Stimulated activated CD4-positive, alpha-beta T cell treated with anti-CD3 and anti-CD28 coated beads, Interleukin-2, amount 100 ng/mL, for 48 hours (primary cell): ENCODE measurements around the gene CFAP65.
A peak's percentile ranks its signal among the peaks of the same experiment; 100 is the strongest.

Experiments
- DNase-seq, 2 donors: peaks; one replicate each; pipeline ENCODE4 v3.0.0-alpha.2; 2020

The CFAP65 gene

GRCh38 chr2:219031005-219031738, 10.1 kb downstream of the CFAP65 start:
- no peak for DNase-seq

DNA sequence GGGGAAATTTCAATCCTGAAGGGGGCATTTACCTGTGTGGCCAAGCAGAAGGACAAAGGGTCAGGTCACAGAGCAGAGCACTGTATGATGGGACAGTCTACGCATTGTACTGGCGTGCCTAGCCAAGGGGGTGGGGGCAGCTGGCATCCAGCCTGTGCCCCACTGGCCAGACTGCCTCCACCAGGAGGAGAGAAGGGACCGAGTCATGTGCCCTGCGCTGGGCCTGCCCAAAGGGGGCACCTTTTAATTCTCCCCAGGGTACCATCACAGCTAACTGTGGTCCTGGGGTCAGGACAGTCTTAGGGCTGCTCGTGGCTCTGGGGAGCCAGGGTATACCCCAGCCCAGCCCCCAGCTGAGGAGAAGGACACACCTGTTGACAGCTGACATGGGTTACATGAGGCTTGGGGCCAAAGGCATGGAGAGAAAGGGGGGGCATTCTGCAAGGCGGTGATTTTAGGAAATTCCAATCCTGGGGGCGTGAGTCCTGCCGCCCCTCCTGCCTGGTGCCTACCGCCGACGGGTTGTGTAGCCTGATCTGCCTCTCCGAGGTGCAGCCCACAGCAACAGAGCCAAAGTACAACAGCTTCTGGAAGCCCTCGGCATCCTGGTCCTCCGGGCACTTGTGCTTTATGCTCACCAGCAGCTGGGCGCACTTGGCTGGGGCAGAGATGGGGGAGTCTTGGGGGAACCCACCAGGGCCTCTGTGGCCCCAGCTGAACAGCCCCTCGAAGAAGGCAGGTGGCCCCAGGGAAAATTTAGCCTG, 11.0 kb downstream of the CFAP65 start:
- DNase-seq = no peak

DNA sequence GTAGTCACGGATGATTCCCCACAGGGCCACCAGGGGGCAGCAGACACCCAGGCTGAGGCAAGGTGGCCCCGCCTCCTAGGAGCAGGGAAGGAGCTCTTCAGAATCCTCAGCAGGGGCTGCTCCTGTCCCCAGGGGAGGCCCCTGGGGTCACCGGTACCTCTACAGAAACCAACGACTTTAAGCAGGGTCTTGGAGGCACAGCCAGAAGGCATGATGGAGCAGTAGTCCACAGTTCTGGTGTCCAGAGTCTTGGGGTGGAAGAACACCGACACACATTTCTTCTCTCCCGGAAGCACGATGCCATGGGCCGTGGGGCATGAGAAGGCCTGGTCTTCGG, 11.5 kb downstream of the CFAP65 start:
- DNase-seq = peak; percentile 67 to 72

- DNase-seq = no peak
These were observed 12.1 kb downstream of the CFAP65 start for GRCh38 chr2:219028996-219029828.

DNA sequence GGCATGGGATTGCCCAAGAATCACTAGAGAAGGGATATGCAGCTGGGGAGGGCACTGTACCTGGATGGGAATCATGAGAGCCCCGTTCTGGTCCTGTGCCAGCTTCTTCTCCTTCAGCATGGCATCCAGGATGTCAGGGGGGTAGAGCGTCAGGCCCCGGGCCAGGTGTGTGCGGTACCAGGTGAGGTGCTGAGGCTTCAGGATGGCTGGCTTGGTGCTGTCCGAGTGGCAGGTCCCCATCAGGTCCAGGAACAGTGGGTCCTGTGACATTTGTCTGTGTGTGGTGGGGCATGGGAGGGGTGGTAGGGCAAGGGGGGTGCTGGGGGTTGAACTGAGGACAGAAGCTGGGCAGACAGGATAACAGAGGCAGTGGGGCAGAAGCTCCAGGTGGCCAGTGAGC, 13.2 kb downstream of the CFAP65 start:
- DNase-seq = no peak

DNA sequence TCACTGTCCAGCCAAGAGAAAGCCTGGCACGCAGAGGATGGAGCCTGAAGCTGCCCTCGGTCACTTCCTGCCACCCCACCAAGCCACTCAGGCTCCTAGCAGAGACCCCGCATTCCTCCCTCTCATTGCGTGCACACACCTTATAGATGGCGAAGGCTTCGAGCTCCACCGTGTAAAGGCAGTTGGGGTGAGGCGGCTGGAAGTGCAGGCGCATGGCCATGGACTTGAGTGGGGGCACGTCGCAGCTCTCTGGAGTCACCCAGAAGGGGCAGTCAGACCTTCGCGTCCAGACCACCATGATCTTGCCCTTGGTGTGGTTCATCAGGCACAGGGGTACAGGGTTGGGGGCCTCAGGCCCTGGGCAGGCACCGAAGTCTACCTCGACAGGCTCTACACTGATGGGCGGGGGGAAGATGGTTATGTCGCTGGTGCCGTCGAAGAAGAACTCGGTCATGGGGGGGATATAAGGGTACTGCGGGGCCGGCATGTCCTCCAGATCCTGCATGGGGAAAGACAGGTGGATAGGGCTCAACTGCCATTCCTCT, 13.7 kb downstream of the CFAP65 start:
- no peak for DNase-seq

DNA sequence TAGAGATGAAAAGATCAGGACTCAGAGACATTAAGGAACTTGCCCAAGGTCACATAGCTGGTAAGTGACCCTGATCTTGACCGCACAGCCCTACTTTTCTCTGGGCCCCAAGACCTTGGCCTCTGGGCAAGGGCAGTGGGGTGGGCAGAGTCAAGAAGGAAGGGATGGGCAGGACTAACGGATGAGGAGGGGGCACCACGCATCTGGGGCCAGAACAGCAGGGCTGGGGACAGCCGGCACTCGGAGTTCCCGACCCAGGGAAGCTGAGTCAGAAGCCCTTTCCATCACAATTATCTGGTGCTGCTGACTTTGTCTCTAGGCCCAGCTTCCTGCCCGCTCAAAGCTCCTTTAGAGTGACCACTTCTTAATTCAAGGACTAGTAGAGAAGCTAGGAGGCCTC, 14.4 kb downstream of the CFAP65 start:
- DNase-seq = no peak

GRCh38 chr2:219025637-219026585, 15.4 kb downstream of the CFAP65 start:
- no peak for DNase-seq

GRCh38 chr2:219024059-219024458, 17.3 kb downstream of the CFAP65 start:
- no peak for DNase-seq

GRCh38 chr2:219023045-219023605, 18.2 kb downstream of the CFAP65 start:
- no peak for DNase-seq

DNA sequence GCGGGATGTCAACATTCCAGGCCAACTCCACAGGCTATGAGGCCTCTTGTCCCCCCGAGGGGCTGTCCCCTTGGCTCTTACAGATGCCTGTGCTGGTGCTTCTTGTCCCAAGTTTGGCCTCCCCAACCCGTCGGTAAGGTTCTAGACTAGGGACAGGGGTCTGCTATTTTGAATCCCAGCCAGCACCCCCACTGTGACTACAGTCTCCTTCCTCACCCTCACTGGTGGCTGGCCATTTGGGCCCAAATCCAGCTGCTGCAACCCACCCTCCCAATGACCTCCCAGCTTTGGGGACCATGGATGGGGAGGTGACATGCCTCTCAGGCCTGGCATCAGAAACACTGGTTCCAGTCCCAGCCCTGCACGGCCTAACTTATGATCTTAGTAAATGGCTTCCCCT, 18.7 kb downstream of the CFAP65 start:
- no peak for DNase-seq

GRCh38 chr2:219022041-219022440, 19.3 kb downstream of the CFAP65 start:
- no peak for DNase-seq

GRCh38 chr2:219021591-219021990, 19.7 kb downstream of the CFAP65 start:
- no peak for DNase-seq

DNA sequence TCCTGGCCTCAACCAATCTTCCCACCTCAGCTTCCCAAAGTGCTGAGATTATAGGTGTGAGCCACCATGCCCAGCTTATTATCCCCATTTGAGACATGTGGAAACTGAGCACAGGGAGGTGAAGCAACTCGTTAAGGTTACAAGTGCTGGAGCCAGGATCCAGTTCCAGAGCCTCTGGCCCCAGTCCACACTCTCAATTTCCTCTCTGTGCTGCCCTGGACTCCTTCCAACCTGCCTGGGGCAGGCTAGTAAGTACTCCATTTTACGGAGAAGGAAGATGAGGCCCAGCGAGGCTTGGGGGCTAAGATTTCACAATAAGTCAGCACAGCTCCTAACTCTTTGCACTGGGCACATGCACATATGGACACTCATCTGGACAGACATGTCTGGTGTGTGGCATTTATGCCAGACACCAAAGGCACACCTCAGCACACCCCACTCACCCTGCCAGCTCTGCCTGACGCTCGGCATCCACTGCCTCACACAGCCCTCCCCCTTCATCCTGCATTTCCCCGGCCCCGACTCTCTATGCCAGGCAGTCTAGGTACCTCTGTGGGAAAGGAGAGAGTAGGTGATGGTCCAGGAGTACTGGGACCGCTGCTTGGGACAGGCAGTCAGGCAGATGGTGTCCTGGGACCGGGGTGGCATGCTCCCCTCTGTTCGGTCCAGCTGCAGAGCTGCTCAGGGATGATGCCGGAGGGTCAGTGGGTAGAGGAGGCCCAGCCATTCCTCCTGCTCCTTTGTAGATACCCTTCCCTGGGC, 20.5 kb downstream of the CFAP65 start:
- no peak for DNase-seq

DNA sequence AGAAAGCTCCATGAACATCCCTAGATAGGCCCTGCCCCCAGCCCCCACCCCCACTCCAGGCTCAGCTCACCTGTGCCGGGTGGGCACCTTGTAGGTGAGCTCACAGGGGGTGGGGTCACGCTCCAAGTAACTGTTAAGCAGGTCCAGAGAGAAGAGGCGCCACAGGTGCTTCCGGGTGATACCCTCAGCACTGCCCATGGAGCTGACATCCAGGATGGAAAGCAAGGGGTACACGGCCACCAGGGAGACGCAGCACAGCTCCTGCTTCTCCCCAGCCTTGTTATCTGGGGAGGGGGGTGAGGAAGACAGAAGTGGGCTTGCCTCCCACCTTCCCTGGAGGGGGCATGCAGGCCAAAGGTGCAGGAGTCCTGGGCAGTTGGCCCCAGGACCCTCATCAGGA, 21.9 kb downstream of the CFAP65 start:
- no peak for DNase-seq

- DNase-seq = no peak
These were observed 22.6 kb downstream of the CFAP65 start for GRCh38 chr2:219018726-219019125.

DNA sequence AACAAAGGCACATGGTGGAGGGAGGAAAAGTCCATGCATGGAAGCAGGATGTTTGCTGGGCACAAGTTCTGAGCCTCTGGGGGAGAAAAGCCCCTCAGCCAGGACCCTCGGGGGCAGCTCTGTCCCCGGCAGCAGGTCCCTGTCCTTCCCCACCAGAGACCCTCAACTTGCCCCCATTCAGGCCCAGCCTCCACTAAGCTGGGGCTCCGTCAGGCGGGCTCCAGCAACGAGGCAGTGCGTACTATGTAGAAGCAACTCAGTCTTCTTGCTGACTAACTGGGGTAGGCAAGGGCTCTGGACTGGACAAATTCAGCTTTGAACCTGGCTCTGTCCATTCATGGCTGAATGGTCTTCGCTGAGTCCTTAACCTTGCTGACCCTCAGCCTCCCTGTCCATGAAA, 23.0 kb downstream of the CFAP65 start:
- DNase-seq = no peak

DNA sequence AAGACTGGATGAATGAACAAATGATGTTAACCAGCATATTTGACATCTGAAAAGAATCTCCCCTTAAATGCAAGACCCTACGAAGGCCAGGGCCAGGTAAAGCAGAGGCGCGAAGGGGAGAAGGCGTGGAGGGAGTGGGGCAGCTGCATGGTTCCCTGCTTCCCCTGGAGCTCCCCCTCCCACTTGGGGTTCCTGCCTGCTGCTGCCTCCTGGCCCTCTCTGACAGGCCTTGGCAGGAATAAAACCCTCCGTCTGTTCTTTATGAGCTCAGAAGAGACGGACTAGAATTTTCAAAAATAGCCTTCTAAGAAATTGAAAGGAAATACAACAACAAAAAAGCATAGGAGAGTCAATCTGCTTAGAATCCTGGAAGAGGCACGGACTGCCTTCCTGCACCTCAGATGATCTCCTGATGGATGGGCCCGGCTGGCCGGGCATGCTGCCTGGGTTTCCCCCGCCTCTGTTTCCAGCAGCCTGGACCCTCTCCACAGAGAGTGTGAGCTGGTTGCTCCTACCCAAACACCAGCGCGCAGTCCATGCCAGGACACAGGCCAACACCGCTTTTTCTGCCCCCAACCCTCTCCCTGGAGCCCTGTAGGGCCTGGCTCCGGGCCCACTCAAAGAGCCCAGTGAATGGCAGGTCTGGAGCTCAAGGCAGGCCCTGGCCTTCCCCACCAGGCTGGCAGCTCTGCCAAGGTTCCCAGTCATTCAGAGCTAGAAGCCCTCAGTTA, 23.9 kb downstream of the CFAP65 start:
- no peak for DNase-seq

DNA sequence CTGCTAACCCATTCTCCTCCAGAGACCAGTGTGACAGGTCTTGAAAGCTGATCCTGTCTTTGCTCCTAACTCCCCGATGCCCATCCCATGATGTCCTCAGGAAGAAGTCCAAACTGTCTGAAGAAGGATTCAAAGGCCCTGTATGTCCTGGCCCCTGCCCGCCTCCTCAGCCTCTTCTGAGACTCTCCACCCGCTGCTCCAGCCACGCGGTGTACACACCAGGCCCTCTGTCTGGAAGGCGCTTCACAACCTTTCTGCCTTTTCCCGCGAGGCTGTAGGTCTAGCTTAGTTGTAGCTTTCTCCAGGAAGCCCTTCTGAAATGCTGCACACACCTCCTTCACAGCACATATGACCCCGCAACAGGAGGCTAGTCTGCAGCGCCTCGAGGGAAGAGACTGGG, 24.6 kb downstream of the CFAP65 start:
- DNase-seq = no peak

- DNase-seq = no peak
These were observed 30.4 kb downstream of the CFAP65 start for GRCh38 chr2:219010873-219011272.
